NB4 (cell line): ENCODE measurements around the gene BRICD5.

Experiments used
- DNase-seq: peaks from one replicate; pipeline ENCODE4 v3.0.0; 2010; ENCODE audit warnings: low read depth
- H3K4me3 ChIP-seq: one replicate; pipeline ENCODE4 v1.5.1; 2011; ENCODE audit warnings: mild to moderate bottlenecking, low read depth, low read length, moderate library complexity
- CTCF ChIP-seq: IDR thresholded peaks from one replicate; pipeline ENCODE4 v1.5.1; 2012; ENCODE audit warnings: low read depth, low read length
- MAX ChIP-seq: IDR thresholded peaks from 2 replicates; pipeline ENCODE4 v1.6.1; 2011; ENCODE audit warnings: low read depth, low read length
- MYC ChIP-seq: IDR thresholded peaks from 2 replicates; pipeline ENCODE4 v1.6.1; 2011; ENCODE audit warnings: low read depth, low read length
- POLR2A ChIP-seq: IDR thresholded peaks from 2 replicates; pipeline ENCODE4 v1.6.1; 2011; ENCODE audit warnings: mild to moderate bottlenecking; ENCODE audit not compliant: insufficient read length; ENCODE audit errors: extremely low read depth

Gene BRICD5

GRCh38 chr16:2226918-2227317, 16.3 kb upstream of the BRICD5 start:
- H3K4me3 ChIP-seq = no peak overlapping the region
- no peak for DNase-seq
- TF ChIP-seq MYC (no peak), MAX (no peak), CTCF (no peak), POLR2A (no peak)

GRCh38 chr16:2226245-2226793, 15.7 kb upstream of the BRICD5 start:
- DNase-seq = no peak
- peak overlapping the region; percentile 11 for H3K4me3 ChIP-seq
- TF ChIP-seq MYC = no peak
- TF ChIP-seq CTCF = no peak
- no peak for TF ChIP-seq MAX
- TF ChIP-seq POLR2A = no peak

GRCh38 chr16:2223942-2224486, 13.4 kb upstream of the BRICD5 start:
- peak overlapping the region; percentile 77 for H3K4me3 ChIP-seq
- peak; percentile 65 for DNase-seq
- TF ChIP-seq MYC (0 out of 2 replicates have a peak, but pooled peaks have one; percentile 7), CTCF (no peak)

- peak; percentile 100 for DNase-seq
- TF ChIP-seq MAX (peak; percentile 37), CTCF (no peak), MYC (peak; percentile 41; the same call in 1 of the 2 replicates), POLR2A (peak; percentile 89)
- peak within 1 kb of the TSS; percentile 77 for H3K4me3 ChIP-seq
Measured at GRCh38 chr16:2223221-2223941, 12.7 kb upstream of the BRICD5 start, which contains the start of gene E4F1. E4F1 (plus strand) TSS chr16:2223591; CDS start chr16:2223614, 23 bp downstream.

GRCh38 chr16:2216330-2216729, 5.7 kb upstream of the BRICD5 start:
- no peak for TF ChIP-seq CTCF
- TF ChIP-seq POLR2A = no peak
- TF ChIP-seq MAX = no peak
- no peak for TF ChIP-seq MYC
- no peak for DNase-seq
- peak overlapping the region; percentile 60 for H3K4me3 ChIP-seq
